Uterus (tissue), 4 donors: Measurements from ENCODE around the gene ZNF407. TPM values are rescaled to one million over a fixed set of nuclear protein-coding genes. Genes with fewer than 3 reads are reported as not detected.
"Not testable (repeated sequence)": the region's sequence is repeated elsewhere in the genome, so short reads cannot be mapped to it uniquely, and the experiment has no call there.

Experiments
- DNase-seq, 2 donors: peaks; one replicate each; pipeline ENCODE4 v3.0.0-alpha.2; 2019 to 2020
- H3K27ac ChIP-seq, 2 donors: fragments of 200-600 bp; sonication (generic); 1 replicate in 1 of 2; 2 replicates in 1 of 2; pipeline ENCODE4 v1.5.1; 2016 to 2018
- H3K27me3 ChIP-seq, 2 donors: fragments of 200-600 bp; sonication (generic); one replicate each; pipeline ENCODE4 v1.5.1; 2018 to 2019; ENCODE audit warnings: control low read depth in 1 of 2
- H3K36me3 ChIP-seq, 2 donors: fragments of 200-600 bp; sonication (generic); one replicate each; pipeline ENCODE4 v1.5.1; 2019; ENCODE audit warnings: control low read depth in 1 of 2
- H3K4me1 ChIP-seq, 2 donors: fragments of 200-600 bp; sonication (generic); one replicate each; pipeline ENCODE4 v1.5.1; 2018 to 2019; ENCODE audit warnings: control low read depth in 1 of 2
- H3K4me3 ChIP-seq, 2 donors: fragments of 200-600 bp; sonication (generic); 1 replicate in 1 of 2; 2 replicates in 1 of 2; pipeline ENCODE4 v1.5.1; 2018 to 2019; ENCODE audit warnings: mild to moderate bottlenecking in 1 of 2
- H3K9me3 ChIP-seq, 2 donors: fragments of 200-600 bp; sonication (generic); one replicate each; pipeline ENCODE4 v1.5.1; 2019; ENCODE audit warnings: control low read depth in 1 of 2
- POLR2A ChIP-seq, 2 donors: fragments of 450-650 bp; IDR thresholded peaks; one replicate each; pipeline ENCODE4 v1.6.1; 2016; ENCODE audit warnings: antibody characterized with exemption in 2 of 2, mild to moderate bottlenecking in 1 of 2, moderate library complexity in 1 of 2
- intact Hi-C: fragments of 100-400 bp; cut with DNase I; formaldehyde crosslinking; loops from one replicate; pipeline ENCODE4 v1.15.1; 2023; ENCODE audit warnings: low total_unique reads
- total RNA-seq, 4 donors: library from RNA; depleted of rRNA in 3 of 4; stranded (reverse); fragments of >200 nt in 3 of 4; gene quantifications; one replicate each; pipeline versions ENCODE4 v1.1.0 to v1.2.4, GENCODE V29; 2014 to 2023
- TF ChIP-seq, protein P1 (sequence below), 4 experiments: fragments of 200-600 bp in 2 of 4; fragments of 450-650 bp in 2 of 4; sonication (generic) in 2 of 4; IDR thresholded peaks; one replicate each; pipeline ENCODE4 v1.5.1; 2016 to 2019; ENCODE audit warnings: antibody characterized with exemption in 4 of 4, mild to moderate bottlenecking in 2 of 4, moderate library complexity in 1 of 4
- donor health status: DM: yes; HTN: yes; CAD: no.

The ZNF407 gene
- total RNA-seq, 4 donors from 2014 or later: 10.6 to 38.9 (median 23.7) TPM

DNA sequence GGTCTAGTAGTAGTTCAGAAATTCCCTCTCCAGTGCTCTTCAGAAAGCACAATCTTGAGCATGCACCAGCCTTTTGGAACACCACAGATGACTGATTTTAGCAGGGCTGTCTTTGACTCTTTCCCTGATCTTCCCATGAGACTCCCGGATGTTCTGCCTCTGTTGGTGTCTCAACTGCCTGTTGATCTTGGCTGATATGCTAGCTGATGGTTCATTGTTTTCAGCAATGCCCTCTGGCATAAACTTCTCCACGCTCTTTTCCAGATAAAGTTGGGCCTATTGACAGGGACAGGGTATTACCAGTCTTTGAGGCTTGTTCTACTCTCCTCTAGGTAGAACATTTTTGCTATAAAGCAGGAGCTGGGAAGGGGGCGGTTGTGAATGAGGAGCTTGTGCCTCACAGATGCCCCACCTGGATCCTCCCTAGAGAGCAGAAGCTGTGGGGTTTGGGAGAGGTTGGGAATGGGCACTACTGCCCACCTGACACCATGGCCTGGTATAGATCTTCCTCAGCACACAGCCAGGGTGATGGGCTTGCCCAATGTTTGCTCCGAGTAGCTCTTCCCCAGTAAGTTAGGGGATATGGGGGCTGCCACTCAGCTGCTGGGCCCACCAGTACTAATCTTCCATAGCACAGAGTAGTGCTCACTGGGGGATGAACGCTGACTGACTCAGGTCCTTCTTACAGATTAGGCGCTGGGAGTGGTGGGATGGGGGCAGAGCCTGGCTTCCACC lies 500.0 kb downstream of the ZNF407 start:
- H3K27me3 ChIP-seq: no peaks in the 10 kb centered on the region
- TF ChIP-seq POLR2A (IDR thresholded peaks at IDR 0.05): no peak
- TF ChIP-seq, protein P1, sequence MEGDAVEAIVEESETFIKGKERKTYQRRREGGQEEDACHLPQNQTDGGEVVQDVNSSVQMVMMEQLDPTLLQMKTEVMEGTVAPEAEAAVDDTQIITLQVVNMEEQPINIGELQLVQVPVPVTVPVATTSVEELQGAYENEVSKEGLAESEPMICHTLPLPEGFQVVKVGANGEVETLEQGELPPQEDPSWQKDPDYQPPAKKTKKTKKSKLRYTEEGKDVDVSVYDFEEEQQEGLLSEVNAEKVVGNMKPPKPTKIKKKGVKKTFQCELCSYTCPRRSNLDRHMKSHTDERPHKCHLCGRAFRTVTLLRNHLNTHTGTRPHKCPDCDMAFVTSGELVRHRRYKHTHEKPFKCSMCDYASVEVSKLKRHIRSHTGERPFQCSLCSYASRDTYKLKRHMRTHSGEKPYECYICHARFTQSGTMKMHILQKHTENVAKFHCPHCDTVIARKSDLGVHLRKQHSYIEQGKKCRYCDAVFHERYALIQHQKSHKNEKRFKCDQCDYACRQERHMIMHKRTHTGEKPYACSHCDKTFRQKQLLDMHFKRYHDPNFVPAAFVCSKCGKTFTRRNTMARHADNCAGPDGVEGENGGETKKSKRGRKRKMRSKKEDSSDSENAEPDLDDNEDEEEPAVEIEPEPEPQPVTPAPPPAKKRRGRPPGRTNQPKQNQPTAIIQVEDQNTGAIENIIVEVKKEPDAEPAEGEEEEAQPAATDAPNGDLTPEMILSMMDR (IDR thresholded peaks at IDR 0.05): no peak
- H3K9me3 ChIP-seq: no peaks in the 10 kb centered on the region
- no peaks in the 10 kb centered on the region for H3K36me3 ChIP-seq
- no peak overlapping the region for H3K4me3 ChIP-seq
- DNase-seq: no peak
- H3K27ac ChIP-seq: no peak overlapping the region
- intact Hi-C loops: no loop called here
- H3K4me1 ChIP-seq: no peaks in the 10 kb centered on the region

DNA sequence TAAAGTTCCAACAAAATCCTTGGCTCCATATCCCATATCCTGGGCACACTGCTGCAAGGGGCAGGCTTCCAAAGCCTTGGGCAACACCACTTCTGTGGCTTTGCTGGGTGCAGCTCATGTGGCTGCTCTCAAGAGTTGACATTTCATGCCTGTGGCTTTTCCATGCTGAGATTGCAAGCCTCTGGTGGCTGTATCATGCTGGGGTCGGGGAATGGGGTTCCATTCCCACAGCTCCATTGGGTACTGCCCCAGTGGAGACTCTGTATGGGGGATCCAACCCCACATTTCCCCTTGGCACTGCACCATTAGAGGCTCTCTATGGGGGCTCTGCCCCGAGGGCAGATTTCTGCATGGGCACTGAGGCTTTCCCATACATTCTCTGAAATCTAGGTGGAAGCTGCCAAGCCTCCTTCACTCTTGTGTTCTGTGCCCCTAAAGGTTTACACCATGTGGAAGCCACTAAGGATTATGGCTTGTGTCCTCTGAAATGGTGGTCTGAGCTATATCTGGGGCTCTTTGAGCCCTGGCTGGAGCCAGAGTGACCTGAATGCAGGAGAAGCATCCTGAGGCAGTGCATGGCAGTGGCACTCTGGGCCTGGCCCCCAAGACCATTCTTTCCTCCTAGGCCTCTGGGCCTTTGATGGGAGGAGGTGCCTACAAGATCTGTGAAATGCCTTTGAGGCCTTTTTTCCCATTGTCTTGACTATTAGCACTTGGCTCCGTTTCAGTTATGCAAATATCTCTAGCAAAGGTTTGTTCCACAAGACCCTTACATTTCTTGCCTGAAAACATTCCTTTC lies 503.4 kb downstream of the ZNF407 start:
- DNase-seq: no peak
- Histone ChIP-seq H3K4me1 (no peaks in the 10 kb centered on the region), H3K36me3 (no peaks in the 10 kb centered on the region), H3K27me3 (no peaks in the 10 kb centered on the region), H3K4me3 (no peak overlapping the region), H3K9me3 (no peaks in the 10 kb centered on the region), H3K27ac (no peak overlapping the region)
- no peak for TF ChIP-seq POLR2A (IDR thresholded peaks at IDR 0.05)
- TF ChIP-seq, protein P1 (IDR thresholded peaks at IDR 0.05): no peak
- intact Hi-C loops: no loop called here

DNA sequence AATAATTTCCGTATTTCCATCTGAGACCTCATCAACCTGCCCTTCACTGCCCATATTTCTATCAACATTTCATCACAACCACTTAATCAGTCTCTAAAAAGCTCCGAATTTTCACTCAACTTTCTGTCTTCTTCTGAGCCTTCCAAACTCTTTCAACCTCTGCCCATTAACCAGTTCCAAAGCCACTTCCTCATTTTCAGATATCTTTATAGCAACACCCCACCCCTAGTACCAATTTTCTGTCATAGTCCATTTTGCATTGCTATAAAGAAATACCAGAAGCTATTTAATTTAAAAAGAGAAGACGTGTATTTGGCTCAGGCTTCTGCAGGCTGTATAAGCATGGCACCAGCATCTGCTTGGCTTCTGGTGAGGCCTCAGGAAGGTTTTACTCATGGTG lies 504.2 kb downstream of the ZNF407 start:
- no peaks in the 10 kb centered on the region for H3K9me3 ChIP-seq
- TF ChIP-seq, protein P1 (IDR thresholded peaks at IDR 0.05): no peak
- TF ChIP-seq POLR2A (IDR thresholded peaks at IDR 0.05): no peak
- DNase-seq: no peak
- no peak overlapping the region for H3K27ac ChIP-seq
- H3K27me3 ChIP-seq: no peaks in the 10 kb centered on the region
- no peaks in the 10 kb centered on the region for H3K36me3 ChIP-seq
- H3K4me3 ChIP-seq: no peak overlapping the region
- H3K4me1 ChIP-seq: no peaks in the 10 kb centered on the region
- intact Hi-C loops: no loop called here

DNA sequence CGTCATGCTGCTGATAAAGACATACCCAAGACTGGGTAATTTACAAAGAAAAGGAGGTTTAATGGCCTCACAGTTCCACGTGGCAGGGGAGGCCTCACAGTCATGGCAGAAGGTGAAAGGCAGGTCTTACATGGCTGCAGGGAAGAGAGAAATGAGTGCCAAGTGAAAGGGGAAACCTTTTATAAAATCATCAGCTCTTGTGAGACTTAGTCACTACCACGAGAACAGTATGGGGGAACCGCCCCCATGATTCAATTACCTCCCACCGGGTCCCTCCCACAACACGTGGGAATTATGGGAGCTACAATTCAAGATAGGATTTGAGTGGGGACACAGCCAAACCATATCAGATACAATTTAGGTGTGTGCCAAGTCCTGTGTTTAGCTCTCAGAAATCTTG lies 506.4 kb downstream of the ZNF407 start:
- H3K4me1 ChIP-seq, H3K4me3 ChIP-seq, H3K27ac ChIP-seq, H3K36me3 ChIP-seq, H3K9me3 ChIP-seq, intact Hi-C loops, H3K27me3 ChIP-seq, DNase-seq: not testable (repeated sequence)

DNA sequence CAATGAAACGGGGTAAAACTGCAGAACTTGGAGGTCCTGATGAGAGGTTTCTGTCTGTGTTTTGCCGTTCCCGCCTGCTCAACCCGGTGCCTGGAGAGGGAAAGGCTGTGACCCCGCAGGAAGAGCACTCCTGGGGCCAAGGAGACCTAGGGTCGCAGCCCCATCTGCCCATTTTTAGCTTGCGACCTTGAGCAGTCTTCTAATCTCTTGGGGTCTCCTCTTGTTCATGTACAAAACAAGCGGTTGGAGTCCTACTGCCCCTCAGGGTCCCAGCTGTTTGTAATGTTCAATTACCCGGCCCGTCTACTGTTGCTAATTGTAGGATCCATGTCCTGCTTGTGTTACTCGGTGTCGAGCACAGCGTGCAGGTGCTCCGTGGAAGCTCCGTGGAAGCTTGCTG lies 506.8 kb downstream of the ZNF407 start:
- no peak overlapping the region for H3K4me3 ChIP-seq
- no peaks in the 10 kb centered on the region for H3K4me1 ChIP-seq
- no peak overlapping the region for H3K27ac ChIP-seq
- DNase-seq: no peak
- intact Hi-C loops: no loop called here
- TF ChIP-seq, protein P1 (IDR thresholded peaks at IDR 0.05): no peak
- no peak for TF ChIP-seq POLR2A (IDR thresholded peaks at IDR 0.05)
- no peaks in the 10 kb centered on the region for H3K36me3 ChIP-seq
- no peaks in the 10 kb centered on the region for H3K27me3 ChIP-seq
- H3K9me3 ChIP-seq: no peaks in the 10 kb centered on the region
